Measurements from ENCODE around the gene CLEC1A. TPM values are rescaled to one million over a fixed set of nuclear protein-coding genes. Genes with fewer than 3 reads are reported as not detected.

CLEC1A gene
- not detected for total RNA-seq

- Mint-ChIP-seq H3K9me3 (peaks cover 4% of the 10 kb centered on the region), H3K4me1 (peaks cover 8% of the 10 kb centered on the region), H3K36me3 (peaks cover 2% of the 10 kb centered on the region), H3K27me3 (peaks cover 20% of the 10 kb centered on the region), H3K4me3 (no peak within 1 kb of the TSS), H3K27ac (no peak within 1 kb of the TSS)
- DNase-seq (no peak), ATAC-seq (ENCODE audit: low read depth) (no peak)
- POLR2A ChIA-PET = no interaction called here
Observed at GRCh38 chr12:10098791-10099190, at the start of gene CLEC1A. Gene CLEC1A, minus strand, starts transcription at chr12:10098985. Its CDS starts 63 bp downstream, at chr12:10098922.

- POLR2A ChIA-PET = no interaction called here
- no peak overlapping the region for H3K4me3 Mint-ChIP-seq
- peaks cover 24% of the 10 kb centered on the region for H3K27me3 Mint-ChIP-seq
- ATAC-seq (ENCODE audit: low read depth) = no peak
- H3K36me3 Mint-ChIP-seq = no peaks in the 10 kb centered on the region
- DNase-seq = no peak
- no peak overlapping the region for H3K27ac Mint-ChIP-seq
- H3K4me1 Mint-ChIP-seq = peaks cover under 1% of the 10 kb centered on the region
- H3K9me3 Mint-ChIP-seq = no peaks in the 10 kb centered on the region
Observed at GRCh38 chr12:10147714-10148403, 49.1 kb upstream of the CLEC1A start.

- POLR2A ChIA-PET = no interaction called here
- DNase-seq = no peak
- H3K4me1 Mint-ChIP-seq = peaks cover 2% of the 10 kb centered on the region
- no peaks in the 10 kb centered on the region for H3K36me3 Mint-ChIP-seq
- no peak overlapping the region for H3K27ac Mint-ChIP-seq
- H3K4me3 Mint-ChIP-seq = no peak overlapping the region
- no peak for ATAC-seq (ENCODE audit: low read depth)
- H3K27me3 Mint-ChIP-seq = peaks cover 24% of the 10 kb centered on the region
- H3K9me3 Mint-ChIP-seq = no peaks in the 10 kb centered on the region
Observed at GRCh38 chr12:10142976-10143589, 44.3 kb upstream of the CLEC1A start.

- Mint-ChIP-seq H3K27ac (no peak overlapping the region), H3K4me1 (peaks cover 4% of the 10 kb centered on the region), H3K27me3 (peaks cover 30% of the 10 kb centered on the region), H3K9me3 (no peaks in the 10 kb centered on the region), H3K4me3 (no peak overlapping the region), H3K36me3 (no peaks in the 10 kb centered on the region)
- POLR2A ChIA-PET = interaction anchor here (0.6 to 1.3 kb wide), 2 partner anchors 123 to 326 kb away, joined by 3 to 4 read pairs; no protein-coding TSS in a partner anchor
- ATAC-seq (ENCODE audit: low read depth) = peak; percentile 30
- DNase-seq = no peak
Observed at GRCh38 chr12:10140001-10140400, 41.2 kb upstream of the CLEC1A start.

GRCh38 chr12:10136637-10137205 lies 37.9 kb upstream of the CLEC1A start:
- Mint-ChIP-seq H3K9me3 (no peaks in the 10 kb centered on the region), H3K36me3 (no peaks in the 10 kb centered on the region), H3K4me1 (peaks cover 4% of the 10 kb centered on the region), H3K4me3 (no peak overlapping the region), H3K27ac (no peak overlapping the region), H3K27me3 (peaks cover 16% of the 10 kb centered on the region)
- ATAC-seq (ENCODE audit: low read depth) = no peak
- DNase-seq = no peak
- POLR2A ChIA-PET = interaction anchor here (0.6 kb wide), 1 partner anchor 272 kb away, joined by 5 read pairs; no protein-coding TSS in a partner anchor

- H3K27me3 Mint-ChIP-seq = peaks cover 16% of the 10 kb centered on the region
- no peaks in the 10 kb centered on the region for H3K36me3 Mint-ChIP-seq
- no peak overlapping the region for H3K27ac Mint-ChIP-seq
- H3K9me3 Mint-ChIP-seq = no peaks in the 10 kb centered on the region
- DNase-seq (no peak), ATAC-seq (ENCODE audit: low read depth) (no peak)
- H3K4me3 Mint-ChIP-seq = no peak overlapping the region
- H3K4me1 Mint-ChIP-seq = peaks cover 4% of the 10 kb centered on the region
- POLR2A ChIA-PET = interaction anchor here (0.7 kb wide), 1 partner anchor 428 kb away, joined by 3 read pairs; no protein-coding TSS in a partner anchor
Observed at GRCh38 chr12:10135126-10135525, 36.3 kb upstream of the CLEC1A start.

- Mint-ChIP-seq H3K4me3 (no peak overlapping the region), H3K9me3 (no peaks in the 10 kb centered on the region), H3K36me3 (no peaks in the 10 kb centered on the region), H3K4me1 (peaks cover 5% of the 10 kb centered on the region), H3K27ac (no peak overlapping the region), H3K27me3 (peaks cover 28% of the 10 kb centered on the region)
- ATAC-seq (ENCODE audit: low read depth) = no peak
- POLR2A ChIA-PET = no interaction called here
- DNase-seq = no peak
Observed at GRCh38 chr12:10132850-10133370, 34.1 kb upstream of the CLEC1A start.

GRCh38 chr12:10131111-10131690 lies 32.4 kb upstream of the CLEC1A start:
- Mint-ChIP-seq H3K4me1 (peaks cover 3% of the 10 kb centered on the region), H3K4me3 (no peak overlapping the region), H3K27ac (no peak overlapping the region), H3K36me3 (no peaks in the 10 kb centered on the region), H3K9me3 (no peaks in the 10 kb centered on the region), H3K27me3 (peaks cover 36% of the 10 kb centered on the region)
- ATAC-seq (ENCODE audit: low read depth) (no peak), DNase-seq (no peak)
- POLR2A ChIA-PET = no interaction called here

- Mint-ChIP-seq H3K9me3 (no peaks in the 10 kb centered on the region), H3K27ac (no peak within 1 kb of the TSS), H3K27me3 (peaks cover 43% of the 10 kb centered on the region), H3K4me1 (peaks cover 3% of the 10 kb centered on the region), H3K4me3 (no peak within 1 kb of the TSS), H3K36me3 (no peaks in the 10 kb centered on the region)
- DNase-seq (no peak), ATAC-seq (ENCODE audit: low read depth) (peak; percentile 54)
- POLR2A ChIA-PET = interaction anchor here (0.8 kb wide), 1 partner anchor 316 kb away, joined by 3 read pairs; no protein-coding TSS in a partner anchor
Observed at GRCh38 chr12:10130042-10130441, 31.3 kb upstream of the CLEC1A start, which contains the start of gene CLEC7A. Gene CLEC7A, minus strand, starts transcription at chr12:10130199. Its CDS starts 117 bp downstream, at chr12:10130082.

GRCh38 chr12:10128687-10129086 lies 29.9 kb upstream of the CLEC1A start:
- POLR2A ChIA-PET = no interaction called here
- peaks cover 3% of the 10 kb centered on the region for H3K4me1 Mint-ChIP-seq
- no peaks in the 10 kb centered on the region for H3K9me3 Mint-ChIP-seq
- DNase-seq (no peak), ATAC-seq (ENCODE audit: low read depth) (no peak)
- H3K27ac Mint-ChIP-seq = no peak overlapping the region
- peaks cover 43% of the 10 kb centered on the region for H3K27me3 Mint-ChIP-seq
- H3K4me3 Mint-ChIP-seq = no peak overlapping the region
- no peaks in the 10 kb centered on the region for H3K36me3 Mint-ChIP-seq

- POLR2A ChIA-PET = interaction anchor here (0.6 kb wide), 1 partner anchor 569 kb away, joined by 5 read pairs; no protein-coding TSS in a partner anchor
- H3K36me3 Mint-ChIP-seq = no peaks in the 10 kb centered on the region
- H3K27ac Mint-ChIP-seq = no peak overlapping the region
- H3K4me3 Mint-ChIP-seq = no peak overlapping the region
- ATAC-seq (ENCODE audit: low read depth) = no peak
- H3K4me1 Mint-ChIP-seq = peaks cover 3% of the 10 kb centered on the region
- peaks cover 43% of the 10 kb centered on the region for H3K27me3 Mint-ChIP-seq
- no peaks in the 10 kb centered on the region for H3K9me3 Mint-ChIP-seq
- DNase-seq = no peak
Observed at GRCh38 chr12:10126413-10126812, 27.6 kb upstream of the CLEC1A start.

- POLR2A ChIA-PET = no interaction called here
- no peaks in the 10 kb centered on the region for H3K36me3 Mint-ChIP-seq
- peaks cover 29% of the 10 kb centered on the region for H3K27me3 Mint-ChIP-seq
- no peaks in the 10 kb centered on the region for H3K4me1 Mint-ChIP-seq
- no peak overlapping the region for H3K4me3 Mint-ChIP-seq
- no peaks in the 10 kb centered on the region for H3K9me3 Mint-ChIP-seq
- ATAC-seq (ENCODE audit: low read depth) (no peak), DNase-seq (no peak)
- no peak overlapping the region for H3K27ac Mint-ChIP-seq
Observed at GRCh38 chr12:10122689-10123088, 23.9 kb upstream of the CLEC1A start.

- no peak overlapping the region for H3K27ac Mint-ChIP-seq
- H3K27me3 Mint-ChIP-seq = peaks cover 14% of the 10 kb centered on the region
- H3K4me3 Mint-ChIP-seq = no peak overlapping the region
- H3K36me3 Mint-ChIP-seq = no peaks in the 10 kb centered on the region
- POLR2A ChIA-PET = no interaction called here
- DNase-seq (no peak), ATAC-seq (ENCODE audit: low read depth) (no peak)
- H3K4me1 Mint-ChIP-seq = no peaks in the 10 kb centered on the region
- no peaks in the 10 kb centered on the region for H3K9me3 Mint-ChIP-seq
Observed at GRCh38 chr12:10121278-10121677, 22.5 kb upstream of the CLEC1A start.
